ENCODE measurements around the gene PLEKHG4B. TPM values are rescaled to one million over a fixed set of nuclear protein-coding genes. Genes with fewer than 3 reads are reported as not detected.

Gene PLEKHG4B
- total RNA-seq, 1 experiment from 2014 or later, result 44.3 TPM

DNA sequence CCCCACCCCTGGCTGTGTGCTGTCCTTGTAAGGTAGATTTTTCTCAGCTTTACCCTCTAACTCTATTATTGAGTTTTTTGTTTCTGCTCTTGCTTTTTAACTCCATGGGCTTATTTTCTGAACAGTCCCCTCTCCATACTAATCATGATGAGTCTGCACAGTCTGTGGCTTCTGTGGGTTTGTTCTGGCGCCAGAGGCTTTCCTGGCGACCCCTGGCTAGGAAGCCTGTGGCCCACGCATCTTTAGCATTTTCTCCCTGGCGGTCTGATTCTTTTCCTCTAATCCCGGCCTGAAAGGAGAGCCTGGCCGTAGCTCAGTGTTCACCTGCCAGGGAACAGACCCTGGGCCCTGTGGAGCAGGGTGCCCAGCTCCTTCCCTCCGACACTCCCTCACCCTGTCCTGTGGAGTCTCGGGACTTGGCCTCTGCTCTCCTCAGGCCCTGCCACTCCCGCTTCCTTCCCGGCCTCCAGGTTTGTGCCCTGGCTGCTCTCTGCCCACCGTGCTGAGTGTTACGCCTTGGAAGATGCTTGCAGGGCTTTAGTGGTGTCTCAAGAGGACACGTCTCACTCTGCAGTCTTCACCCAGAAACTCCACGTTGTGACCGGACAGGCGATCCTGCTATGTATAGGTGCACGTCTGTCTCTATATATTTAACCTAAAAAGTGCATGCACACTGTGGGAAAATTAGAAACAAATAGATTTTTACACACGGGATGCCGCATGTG, 67.6 kb downstream of the PLEKHG4B start:
- Histone ChIP-seq H2BK120ac (ENCODE audit: low read depth, low read length, poor library complexity, severe bottlenecking) (no peak overlapping the region), H2BK5ac (ENCODE audit: insufficient read length, low read length) (no peak overlapping the region), H3K9me3 (ENCODE audit: control insufficient read depth, low read depth, low read length) (no peaks in the 10 kb centered on the region), H3K27ac (ENCODE audit: insufficient read length, low read depth, low read length) (no peak overlapping the region), H3K18ac (ENCODE audit: insufficient read length, low read depth, low read length) (no peak overlapping the region), H3K23ac (ENCODE audit: insufficient read length, low read depth, low read length) (no peak overlapping the region), H3K4ac (ENCODE audit: low read depth, low read length) (no peak overlapping the region), H2BK15ac (ENCODE audit: low read depth, low read length) (no peak overlapping the region), H2AK5ac (ENCODE audit: insufficient read length, low read length) (no peak overlapping the region), H2BK20ac (ENCODE audit: low read depth, low read length, poor library complexity, severe bottlenecking) (no peak overlapping the region), H3K79me1 (ENCODE audit: insufficient read depth, low read depth, low read length, poor library complexity, severe bottlenecking) (no peaks in the 10 kb centered on the region), H3K79me2 (ENCODE audit: insufficient read depth, low read length) (no peaks in the 10 kb centered on the region), H3K4me1 (ENCODE audit: insufficient read depth, low read length) (no peaks in the 10 kb centered on the region), H3K56ac (ENCODE audit: insufficient read length, low read depth, low read length) (no peak overlapping the region), H2BK12ac (ENCODE audit: insufficient read length, low read depth, low read length) (no peak overlapping the region), H3K9ac (ENCODE audit: extremely low read depth, insufficient read length, low read length) (no peak overlapping the region), H2AFZ (ENCODE audit: low read length) (no peak overlapping the region), H3K14ac (ENCODE audit: insufficient read depth, low read length) (no peak overlapping the region), H4K5ac (ENCODE audit: insufficient read length, low read depth, low read length) (no peak overlapping the region), H3K27me3 (ENCODE audit: insufficient read depth, low read length) (no peaks in the 10 kb centered on the region), H3T11ph (ENCODE audit: low read length) (no peak overlapping the region), H4K8ac (replicated peaks; ENCODE audit: insufficient read length, low read depth, low read length) (no peak overlapping the region), H3K4me2 (ENCODE audit: insufficient read depth, insufficient read length, low read length) (no peak overlapping the region), H4K20me1 (ENCODE audit: control insufficient read depth, insufficient read depth, insufficient read length) (no peaks in the 10 kb centered on the region), H4K91ac (ENCODE audit: insufficient read length, low read depth, low read length) (no peak overlapping the region), H3K23me2 (ENCODE audit: insufficient read length, low read depth, low read length, poor library complexity, severe bottlenecking) (no peaks in the 10 kb centered on the region)
- no peaks in the 10 kb centered on the region; the same call in 1 of the 2 replicates for H3K27me3 Mint-ChIP-seq (ENCODE audit: low read depth)
- TF ChIP-seq CTCF (conservative IDR thresholded peaks at IDR 0.05), result no peak
- H3K36me3 Mint-ChIP-seq (ENCODE audit: insufficient read depth in 1 of 3, low read depth in 3 of 3), result peaks cover 30 to 87% (median 80%) of the 10 kb centered on the region in 3 experiments
- H3K9me3 Mint-ChIP-seq, result peaks cover 8% of the 10 kb centered on the region in 2 experiments
- peak overlapping the region; percentile 75 to 90 (median 86); a peak in 5 of 7 replicates for H3K27ac Mint-ChIP-seq
- peaks cover 7 to 14% of the 10 kb centered on the region in 2 experiments; a peak in 3 of 4 replicates for H3K4me1 Mint-ChIP-seq
- H3K4me3 Mint-ChIP-seq, result no peak overlapping the region
- no CpG with 5 or more reads among the region's 19 CpGs for WGBS (ENCODE audit: extremely low coverage, insufficient read length, low lambda C conversion rate)
- peak; percentile 23 for DNase-seq

Measured in H9 (cell line).